Nephron (organoid): ENCODE data around the gene GFOD2.

ENCODE experiments used
- H3K27ac Mint-ChIP-seq, 3 experiments: 2 replicates each; pipeline ENCODE4 v1.8.0; 2020; ENCODE audit warnings: mixed read lengths in 3 of 3, mild to moderate bottlenecking in 2 of 3, moderate library complexity in 1 of 3
- H3K27me3 Mint-ChIP-seq: 2 replicates; pipeline ENCODE4 v1.8.0; 2021; ENCODE audit warnings: low read depth, mild to moderate bottlenecking, moderate library complexity, mixed read lengths
- H3K36me3 Mint-ChIP-seq: 2 replicates; pipeline ENCODE4 v1.8.0; 2020; ENCODE audit warnings: low read depth, mixed read lengths
- H3K4me1 Mint-ChIP-seq: 2 replicates; pipeline ENCODE4 v1.8.0; 2020; ENCODE audit warnings: mixed read lengths
- H3K4me3 Mint-ChIP-seq, 3 experiments: 2 replicates each; pipeline ENCODE4 v1.8.0; 2020; ENCODE audit warnings: mild to moderate bottlenecking in 3 of 3, mixed read lengths in 3 of 3, moderate library complexity in 2 of 3
- H3K9me3 Mint-ChIP-seq: 2 replicates; pipeline ENCODE4 v1.8.0; 2020; ENCODE audit warnings: mixed read lengths
- CTCF ChIP-seq, 3 experiments: fragments of 200-600 bp; sonication (generic); IDR thresholded peaks; one replicate each; pipeline ENCODE4 v1.5.0; 2021; ENCODE audit warnings: antibody characterized with exemption in 3 of 3; ENCODE audit not compliant: unreplicated experiment in 3 of 3

Gene GFOD2

GRCh38 chr16:67736858-67737257 is 17.7 kb upstream of the GFOD2 start:
- H3K4me3 Mint-ChIP-seq, result no peak overlapping the region

GRCh38 chr16:67734731-67735201 is 15.7 kb upstream of the GFOD2 start:
- no peak for TF ChIP-seq CTCF (IDR thresholded peaks at IDR 0.05; ENCODE audit: unreplicated experiment in 3 of 3)
- peaks cover 35% of the 10 kb centered on the region for H3K36me3 Mint-ChIP-seq
- H3K27me3 Mint-ChIP-seq, result no peaks in the 10 kb centered on the region
- no peak overlapping the region for H3K4me3 Mint-ChIP-seq
- H3K27ac Mint-ChIP-seq, result no peak overlapping the region
- no peaks in the 10 kb centered on the region for H3K4me1 Mint-ChIP-seq
- no peaks in the 10 kb centered on the region for H3K9me3 Mint-ChIP-seq

More at GRCh38 chr16:67736858-67737257, 17.7 kb upstream of the GFOD2 start:
- Mint-ChIP-seq H3K4me1 (no peaks in the 10 kb centered on the region), H3K9me3 (no peaks in the 10 kb centered on the region), H3K36me3 (peaks cover 35% of the 10 kb centered on the region), H3K27ac (no peak overlapping the region), H3K27me3 (no peaks in the 10 kb centered on the region)
- no peak for TF ChIP-seq CTCF (IDR thresholded peaks at IDR 0.05; ENCODE audit: unreplicated experiment in 3 of 3)

GRCh38 chr16:67733734-67734470 is 14.8 kb upstream of the GFOD2 start:
- no peak for TF ChIP-seq CTCF (IDR thresholded peaks at IDR 0.05; ENCODE audit: unreplicated experiment in 3 of 3)

GRCh38 chr16:67731753-67732095 is 12.6 kb upstream of the GFOD2 start:
- no peaks in the 10 kb centered on the region for H3K4me1 Mint-ChIP-seq
- no peaks in the 10 kb centered on the region for H3K27me3 Mint-ChIP-seq
- H3K9me3 Mint-ChIP-seq, result no peaks in the 10 kb centered on the region
- no peak overlapping the region for H3K27ac Mint-ChIP-seq
- no peak overlapping the region for H3K4me3 Mint-ChIP-seq
- TF ChIP-seq CTCF (IDR thresholded peaks at IDR 0.05; ENCODE audit: unreplicated experiment in 3 of 3), result no peak
- peaks cover 35% of the 10 kb centered on the region for H3K36me3 Mint-ChIP-seq

More at GRCh38 chr16:67733734-67734470, 14.8 kb upstream of the GFOD2 start:
- no peak overlapping the region for H3K27ac Mint-ChIP-seq
- no peaks in the 10 kb centered on the region for H3K4me1 Mint-ChIP-seq
- H3K27me3 Mint-ChIP-seq, result no peaks in the 10 kb centered on the region
- H3K9me3 Mint-ChIP-seq, result no peaks in the 10 kb centered on the region
- peaks cover 38% of the 10 kb centered on the region for H3K36me3 Mint-ChIP-seq
- H3K4me3 Mint-ChIP-seq, result no peak overlapping the region

- no peaks in the 10 kb centered on the region for H3K4me1 Mint-ChIP-seq
- H3K27me3 Mint-ChIP-seq, result no peaks in the 10 kb centered on the region
- no peak overlapping the region for H3K4me3 Mint-ChIP-seq
- TF ChIP-seq CTCF (IDR thresholded peaks at IDR 0.05; ENCODE audit: unreplicated experiment in 3 of 3), result no peak
- H3K27ac Mint-ChIP-seq, result no peak overlapping the region
- no peaks in the 10 kb centered on the region for H3K9me3 Mint-ChIP-seq
- H3K36me3 Mint-ChIP-seq, result peaks cover 31% of the 10 kb centered on the region
These were observed 12.1 kb upstream of the GFOD2 start for GRCh38 chr16:67731071-67731752.
